ENCODE results near the gene ADGRA3.

DNA sequence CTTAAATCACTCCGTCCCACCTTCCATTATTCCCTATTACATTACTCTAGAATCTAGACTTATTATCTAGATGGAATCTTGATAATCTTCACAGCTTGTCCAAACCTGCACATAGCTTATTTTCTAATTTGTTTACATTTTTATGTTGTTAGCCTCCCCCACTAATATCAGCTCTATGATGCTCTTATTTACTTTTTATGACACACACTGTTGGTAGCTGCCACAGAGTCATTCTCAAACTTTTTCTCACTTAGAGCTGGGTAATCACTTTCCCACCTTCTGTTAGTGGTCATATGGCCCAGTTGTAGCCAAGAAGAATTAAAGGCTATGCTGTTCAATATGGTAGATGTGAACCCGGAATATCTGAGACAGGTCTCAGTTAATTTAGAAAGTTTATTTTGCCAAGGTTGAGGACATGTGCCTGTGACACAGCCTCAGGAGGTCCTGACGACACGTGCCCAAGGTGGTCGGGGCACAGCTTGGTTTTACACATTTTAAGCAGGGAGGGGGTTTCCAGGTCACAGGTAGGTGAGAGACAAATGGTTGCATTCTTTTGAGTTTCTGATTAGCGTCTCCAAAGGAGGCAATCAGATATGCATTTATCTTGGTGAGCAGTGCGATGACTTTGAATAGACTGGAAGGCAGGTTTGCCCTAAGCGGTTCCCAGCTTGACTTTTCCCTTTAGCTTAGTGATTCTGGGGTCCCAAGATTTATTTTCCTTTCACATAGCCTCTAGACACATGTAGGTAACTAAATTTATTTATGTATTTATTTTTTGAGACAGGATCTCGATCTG is 7.0 kb upstream of the ADGRA3 start:
- TF ChIP-seq, protein P1, sequence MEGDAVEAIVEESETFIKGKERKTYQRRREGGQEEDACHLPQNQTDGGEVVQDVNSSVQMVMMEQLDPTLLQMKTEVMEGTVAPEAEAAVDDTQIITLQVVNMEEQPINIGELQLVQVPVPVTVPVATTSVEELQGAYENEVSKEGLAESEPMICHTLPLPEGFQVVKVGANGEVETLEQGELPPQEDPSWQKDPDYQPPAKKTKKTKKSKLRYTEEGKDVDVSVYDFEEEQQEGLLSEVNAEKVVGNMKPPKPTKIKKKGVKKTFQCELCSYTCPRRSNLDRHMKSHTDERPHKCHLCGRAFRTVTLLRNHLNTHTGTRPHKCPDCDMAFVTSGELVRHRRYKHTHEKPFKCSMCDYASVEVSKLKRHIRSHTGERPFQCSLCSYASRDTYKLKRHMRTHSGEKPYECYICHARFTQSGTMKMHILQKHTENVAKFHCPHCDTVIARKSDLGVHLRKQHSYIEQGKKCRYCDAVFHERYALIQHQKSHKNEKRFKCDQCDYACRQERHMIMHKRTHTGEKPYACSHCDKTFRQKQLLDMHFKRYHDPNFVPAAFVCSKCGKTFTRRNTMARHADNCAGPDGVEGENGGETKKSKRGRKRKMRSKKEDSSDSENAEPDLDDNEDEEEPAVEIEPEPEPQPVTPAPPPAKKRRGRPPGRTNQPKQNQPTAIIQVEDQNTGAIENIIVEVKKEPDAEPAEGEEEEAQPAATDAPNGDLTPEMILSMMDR (IDR thresholded peaks at IDR 0.05): no peak
- no peak for TF ChIP-seq POLR2A (IDR thresholded peaks at IDR 0.05)

Data from thyroid gland (tissue), 4 donors.